MM.1S (cell line): ENCODE data around the gene PRMT2.

Source experiments
- EZH2 ChIP-seq: fragments of 300-600 bp; sonication (generic); optimal IDR thresholded peaks from 2 replicates; pipeline ENCODE3; 2017; ENCODE audit warnings: low read depth, mild to moderate bottlenecking, antibody characterized with exemption, low read length, mixed read lengths
- TF ChIP-seq, protein P1 (sequence below): fragments of 300-600 bp; sonication (generic); IDR thresholded peaks from 2 replicates; pipeline ENCODE4 v1.5.1; 2016; ENCODE audit warnings: antibody characterized with exemption, low read length, mixed read lengths

DNA sequence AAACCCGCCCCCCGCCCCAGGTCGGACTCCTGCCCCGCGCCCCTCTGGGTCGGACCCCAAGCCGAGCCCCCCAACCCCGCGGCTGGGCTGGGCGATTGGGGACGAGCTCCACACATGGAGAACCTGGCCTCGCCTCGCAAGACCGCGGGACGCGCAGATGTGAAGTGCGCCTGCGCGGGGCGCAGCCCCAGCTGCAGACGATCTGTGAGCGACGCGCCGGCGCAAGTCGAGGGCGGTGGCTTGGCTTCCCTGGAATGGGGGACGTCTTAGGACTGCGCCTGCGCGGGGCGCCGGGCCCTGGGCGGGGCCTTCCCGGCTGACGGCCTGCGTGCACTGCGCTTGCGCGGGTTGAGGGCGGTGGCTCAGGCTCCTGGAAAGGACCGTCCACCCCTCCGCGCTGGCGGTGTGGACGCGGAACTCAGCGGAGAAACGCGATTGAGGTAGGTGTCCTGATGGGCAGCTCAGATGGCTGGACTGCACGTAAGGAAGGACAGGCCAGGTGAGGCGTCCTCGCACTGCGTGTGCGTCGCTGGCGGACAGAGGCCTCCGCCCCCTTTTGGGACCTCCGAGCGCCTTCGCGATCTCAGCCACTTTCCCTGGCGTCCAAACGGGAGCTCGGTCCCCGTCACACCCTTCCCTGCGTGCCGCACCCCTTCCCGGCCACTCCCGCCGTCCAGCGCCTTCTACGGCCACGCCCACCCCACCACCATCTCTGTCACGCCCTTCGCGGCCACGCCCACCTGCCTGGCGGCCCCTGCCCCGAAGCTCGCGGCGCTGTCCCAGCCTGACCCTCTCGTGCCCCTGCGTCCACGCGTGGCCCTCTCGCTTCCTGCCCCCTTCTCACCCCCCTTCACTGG lies at the start of gene PRMT2:
- TF ChIP-seq, protein P1, sequence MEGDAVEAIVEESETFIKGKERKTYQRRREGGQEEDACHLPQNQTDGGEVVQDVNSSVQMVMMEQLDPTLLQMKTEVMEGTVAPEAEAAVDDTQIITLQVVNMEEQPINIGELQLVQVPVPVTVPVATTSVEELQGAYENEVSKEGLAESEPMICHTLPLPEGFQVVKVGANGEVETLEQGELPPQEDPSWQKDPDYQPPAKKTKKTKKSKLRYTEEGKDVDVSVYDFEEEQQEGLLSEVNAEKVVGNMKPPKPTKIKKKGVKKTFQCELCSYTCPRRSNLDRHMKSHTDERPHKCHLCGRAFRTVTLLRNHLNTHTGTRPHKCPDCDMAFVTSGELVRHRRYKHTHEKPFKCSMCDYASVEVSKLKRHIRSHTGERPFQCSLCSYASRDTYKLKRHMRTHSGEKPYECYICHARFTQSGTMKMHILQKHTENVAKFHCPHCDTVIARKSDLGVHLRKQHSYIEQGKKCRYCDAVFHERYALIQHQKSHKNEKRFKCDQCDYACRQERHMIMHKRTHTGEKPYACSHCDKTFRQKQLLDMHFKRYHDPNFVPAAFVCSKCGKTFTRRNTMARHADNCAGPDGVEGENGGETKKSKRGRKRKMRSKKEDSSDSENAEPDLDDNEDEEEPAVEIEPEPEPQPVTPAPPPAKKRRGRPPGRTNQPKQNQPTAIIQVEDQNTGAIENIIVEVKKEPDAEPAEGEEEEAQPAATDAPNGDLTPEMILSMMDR: no peak
- TF ChIP-seq EZH2: no peak
